H9 (cell line): ENCODE data around the gene CMSS1. TPM values are rescaled to one million over a fixed set of nuclear protein-coding genes. Genes with fewer than 3 reads are reported as not detected.

Experiments used
- DNase-seq: peaks from one replicate; pipeline ENCODE4 v3.0.0-alpha.2; 2017
- H2AFZ ChIP-seq: one replicate; pipeline ENCODE4 v1.6.1; 2013; ENCODE audit warnings: mild to moderate bottlenecking, low read length, control low read depth, moderate library complexity
- H2AK5ac ChIP-seq: 2 replicates; pipeline ENCODE4 v1.6.1; 2013; ENCODE audit warnings: low read length, control low read depth, mixed read lengths; ENCODE audit not compliant: insufficient read length
- H2BK120ac ChIP-seq: one replicate; pipeline ENCODE4 v1.6.1; 2013; ENCODE audit warnings: low read depth, mild to moderate bottlenecking, low read length, control low read depth, inconsistent platforms; ENCODE audit not compliant: poor library complexity, severe bottlenecking
- H2BK12ac ChIP-seq: 2 replicates; pipeline ENCODE4 v1.6.1; 2013; ENCODE audit warnings: low read length, control low read depth, mixed read lengths, low read depth; ENCODE audit not compliant: insufficient read length
- H2BK15ac ChIP-seq: 2 replicates; pipeline ENCODE4 v1.6.1; 2013; ENCODE audit warnings: low read depth, low read length, control low read depth
- H2BK20ac ChIP-seq: one replicate; pipeline ENCODE4 v1.6.1; 2013; ENCODE audit warnings: low read depth, mild to moderate bottlenecking, low read length, control low read depth, inconsistent platforms; ENCODE audit not compliant: poor library complexity, severe bottlenecking
- H2BK5ac ChIP-seq: 2 replicates; pipeline ENCODE4 v1.6.1; 2013; ENCODE audit warnings: low read length, control low read depth, mixed read lengths; ENCODE audit not compliant: insufficient read length
- H3K14ac ChIP-seq: 2 replicates; pipeline ENCODE4 v1.6.1; 2013; ENCODE audit warnings: low read length, control low read depth; ENCODE audit not compliant: insufficient read depth
- H3K18ac ChIP-seq: 2 replicates; pipeline ENCODE4 v1.6.1; 2013; ENCODE audit warnings: low read depth, mild to moderate bottlenecking, mixed read lengths, low read length, control low read depth; ENCODE audit not compliant: insufficient read length
- H3K23ac ChIP-seq: 2 replicates; pipeline ENCODE4 v1.6.1; 2013; ENCODE audit warnings: low read length, control low read depth, mixed read lengths, low read depth; ENCODE audit not compliant: insufficient read length
- H3K23me2 ChIP-seq: 2 replicates; pipeline ENCODE4 v1.6.1; 2013; ENCODE audit warnings: low read depth, mild to moderate bottlenecking, mixed read lengths, low read length, control low read depth; ENCODE audit not compliant: insufficient read length, poor library complexity, severe bottlenecking
- H3K27ac ChIP-seq: 2 replicates; pipeline ENCODE4 v1.5.1; 2013; ENCODE audit warnings: low read length, control low read depth, mixed read lengths, low read depth; ENCODE audit not compliant: insufficient read length
- H3K27me3 ChIP-seq: 2 replicates; pipeline ENCODE4 v1.6.1; 2013; ENCODE audit warnings: low read length, control low read depth, inconsistent platforms; ENCODE audit not compliant: insufficient read depth
- H3K4ac ChIP-seq: 2 replicates; pipeline ENCODE4 v1.6.1; 2013; ENCODE audit warnings: low read depth, mild to moderate bottlenecking, control low read depth, inconsistent platforms, low read length, moderate library complexity
- H3K4me1 ChIP-seq: 2 replicates; pipeline ENCODE4 v1.6.1; 2013; ENCODE audit warnings: low read length, control low read depth, inconsistent platforms; ENCODE audit not compliant: insufficient read depth
- H3K4me2 ChIP-seq: 2 replicates; pipeline ENCODE4 v1.6.1; 2013; ENCODE audit warnings: low read length, control low read depth, mixed read lengths; ENCODE audit not compliant: insufficient read length, insufficient read depth
- H3K56ac ChIP-seq: 2 replicates; pipeline ENCODE4 v1.6.1; 2013; ENCODE audit warnings: low read depth, mild to moderate bottlenecking, mixed read lengths, low read length, control low read depth; ENCODE audit not compliant: insufficient read length
- H3K79me1 ChIP-seq: 2 replicates; pipeline ENCODE4 v1.6.1; 2013; ENCODE audit warnings: low read depth, mild to moderate bottlenecking, moderate library complexity, low read length, control low read depth, inconsistent platforms; ENCODE audit not compliant: insufficient read depth, poor library complexity, severe bottlenecking
- H3K79me2 ChIP-seq: 2 replicates; pipeline ENCODE4 v1.6.1; 2013; ENCODE audit warnings: low read length, control low read depth, inconsistent platforms; ENCODE audit not compliant: insufficient read depth
- H3K9ac ChIP-seq: 2 replicates; pipeline ENCODE4 v1.6.1; 2013; ENCODE audit warnings: low read length, control low read depth, mixed read lengths; ENCODE audit not compliant: insufficient read length; ENCODE audit errors: extremely low read depth
- H3K9me3 ChIP-seq: one replicate; pipeline ENCODE4 v1.6.1; 2013; ENCODE audit warnings: low read depth, low read length, inconsistent platforms; ENCODE audit not compliant: control insufficient read depth
- H3T11ph ChIP-seq: one replicate; pipeline ENCODE4 v1.6.1; 2013; ENCODE audit warnings: mild to moderate bottlenecking, low read length, control low read depth, inconsistent platforms
- H4K20me1 ChIP-seq: one replicate; pipeline ENCODE4 v1.6.1; 2013; ENCODE audit not compliant: control insufficient read depth, insufficient read length, insufficient read depth
- H4K5ac ChIP-seq: 2 replicates; pipeline ENCODE4 v1.6.1; 2013; ENCODE audit warnings: low read depth, mild to moderate bottlenecking, mixed read lengths, low read length, control low read depth; ENCODE audit not compliant: insufficient read length
- H4K8ac ChIP-seq: replicated peaks from 2 replicates; pipeline ENCODE4 v1.6.1; 2013; ENCODE audit warnings: low read length, control low read depth, mixed read lengths, low read depth; ENCODE audit not compliant: insufficient read length
- H4K91ac ChIP-seq: 2 replicates; pipeline ENCODE4 v1.6.1; 2013; ENCODE audit warnings: low read depth, mild to moderate bottlenecking, moderate library complexity, mixed read lengths, low read length, control low read depth; ENCODE audit not compliant: insufficient read length
- H3K27ac Mint-ChIP-seq, 3 experiments: 2 replicates in 2 of 3; 3 replicates in 1 of 3; pipeline ENCODE4 v1.8.0; 2020 to 2021; ENCODE audit warnings: mixed read lengths in 3 of 3, mild to moderate bottlenecking in 1 of 3, moderate library complexity in 1 of 3
- H3K27me3 Mint-ChIP-seq: 2 replicates; pipeline ENCODE4 v1.8.0; 2021; ENCODE audit warnings: low read depth, mild to moderate bottlenecking, moderate library complexity, mixed read lengths
- H3K36me3 Mint-ChIP-seq, 3 experiments: 2 replicates in 2 of 3; 3 replicates in 1 of 3; pipeline ENCODE4 v1.8.0; 2020 to 2021; ENCODE audit warnings: low read depth in 3 of 3, mixed read lengths in 3 of 3; ENCODE audit not compliant: insufficient read depth in 1 of 3
- H3K4me1 Mint-ChIP-seq, 2 experiments: 2 replicates each; pipeline ENCODE4 v1.8.0; 2020; ENCODE audit warnings: mixed read lengths in 2 of 2
- H3K4me3 Mint-ChIP-seq, 2 experiments: 2 replicates in 1 of 2; 3 replicates in 1 of 2; pipeline ENCODE4 v1.8.0; 2020 to 2021; ENCODE audit warnings: mild to moderate bottlenecking in 2 of 2, mixed read lengths in 2 of 2, moderate library complexity in 1 of 2
- H3K9me3 Mint-ChIP-seq, 2 experiments: 2 replicates in 1 of 2; 3 replicates in 1 of 2; pipeline ENCODE4 v1.8.0; 2020; ENCODE audit warnings: mild to moderate bottlenecking in 2 of 2, mixed read lengths in 2 of 2, moderate library complexity in 1 of 2
- WGBS: extraction: QIAGEN DNeasy Blood & Tissue Kit; methylation state at CpG from one replicate; pipeline ENCODE4 v1.1.7; 2013; ENCODE audit warnings: missing lambda C conversion rate, low lambda C conversion rate, mixed read lengths; ENCODE audit not compliant: insufficient read length; ENCODE audit errors: extremely low coverage; 5-methylcytosine and 5-hydroxymethylcytosine counted together
- total RNA-seq: library from RNA; stranded (reverse); gene quantifications from 2 replicates; pipeline ENCODE4 v1.2.1, GENCODE V29; 2021
- TF ChIP-seq, protein P1 (sequence below): fragments of 200-600 bp; sonication (generic); conservative IDR thresholded peaks from 3 replicates; pipeline ENCODE4 v1.8.0; 2021; ENCODE audit warnings: antibody characterized with exemption, mild to moderate bottlenecking

CMSS1 gene
- total RNA-seq, 1 experiment from 2014 or later: 61.8 TPM

DNA sequence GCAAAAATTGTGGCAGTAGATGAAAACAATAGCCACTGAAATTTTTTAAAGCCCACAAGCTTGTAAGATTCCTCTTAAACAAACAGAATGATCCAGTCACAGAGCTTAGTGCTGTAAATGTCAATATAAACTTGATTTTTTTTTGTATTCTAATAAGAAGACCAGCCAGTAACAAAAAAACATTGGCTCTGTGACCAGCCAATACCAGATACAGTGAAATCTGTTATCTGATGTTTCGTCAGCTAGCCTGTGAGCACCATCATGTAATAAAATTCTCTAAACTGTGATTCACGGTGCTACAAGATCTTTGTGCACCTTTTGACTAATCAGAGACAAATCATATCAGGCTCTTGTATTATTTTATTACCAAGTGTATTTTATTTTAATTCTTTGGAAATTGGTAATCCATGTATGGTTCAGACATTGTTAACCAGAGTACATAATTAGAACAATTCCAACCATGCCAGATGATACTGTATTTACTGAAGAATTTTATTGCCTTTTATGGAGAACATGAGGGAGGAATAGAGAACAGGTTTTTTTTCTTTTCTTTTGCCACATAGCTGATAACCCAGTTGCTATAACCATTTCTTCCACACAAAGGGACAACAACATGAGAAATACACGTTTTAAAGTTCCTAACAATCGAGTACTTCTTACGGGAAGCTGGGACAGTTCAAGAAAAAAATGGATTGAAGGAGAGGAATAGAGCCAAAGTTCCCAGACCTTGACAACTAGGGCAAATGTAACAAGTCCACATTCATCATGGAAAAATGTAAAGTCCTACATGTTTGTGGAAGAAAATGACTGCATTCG, 224.7 kb downstream of the CMSS1 start:
- Histone ChIP-seq H3K79me1 (no peaks in the 10 kb centered on the region), H3K9me3 (no peaks in the 10 kb centered on the region), H2BK12ac (no peak overlapping the region), H4K91ac (no peak overlapping the region), H4K8ac (no peak overlapping the region), H2AK5ac (no peak overlapping the region), H3K56ac (no peak overlapping the region), H3K9ac (no peak overlapping the region), H2BK15ac (no peak overlapping the region), H3K23ac (no peak overlapping the region), H2BK5ac (no peak overlapping the region), H2BK120ac (no peak overlapping the region), H4K5ac (no peak overlapping the region), H3K23me2 (no peaks in the 10 kb centered on the region), H3K27me3 (no peaks in the 10 kb centered on the region), H4K20me1 (no peaks in the 10 kb centered on the region), H3K4me2 (no peak overlapping the region), H3T11ph (no peak overlapping the region), H3K4me1 (peaks cover 2% of the 10 kb centered on the region; the same call in 1 of the 2 replicates), H3K14ac (no peak overlapping the region), H3K18ac (no peak overlapping the region), H3K79me2 (no peaks in the 10 kb centered on the region), H2AFZ (no peak overlapping the region), H2BK20ac (no peak overlapping the region), H3K27ac (no peak overlapping the region), H3K4ac (no peak overlapping the region)
- TF ChIP-seq, protein P1, sequence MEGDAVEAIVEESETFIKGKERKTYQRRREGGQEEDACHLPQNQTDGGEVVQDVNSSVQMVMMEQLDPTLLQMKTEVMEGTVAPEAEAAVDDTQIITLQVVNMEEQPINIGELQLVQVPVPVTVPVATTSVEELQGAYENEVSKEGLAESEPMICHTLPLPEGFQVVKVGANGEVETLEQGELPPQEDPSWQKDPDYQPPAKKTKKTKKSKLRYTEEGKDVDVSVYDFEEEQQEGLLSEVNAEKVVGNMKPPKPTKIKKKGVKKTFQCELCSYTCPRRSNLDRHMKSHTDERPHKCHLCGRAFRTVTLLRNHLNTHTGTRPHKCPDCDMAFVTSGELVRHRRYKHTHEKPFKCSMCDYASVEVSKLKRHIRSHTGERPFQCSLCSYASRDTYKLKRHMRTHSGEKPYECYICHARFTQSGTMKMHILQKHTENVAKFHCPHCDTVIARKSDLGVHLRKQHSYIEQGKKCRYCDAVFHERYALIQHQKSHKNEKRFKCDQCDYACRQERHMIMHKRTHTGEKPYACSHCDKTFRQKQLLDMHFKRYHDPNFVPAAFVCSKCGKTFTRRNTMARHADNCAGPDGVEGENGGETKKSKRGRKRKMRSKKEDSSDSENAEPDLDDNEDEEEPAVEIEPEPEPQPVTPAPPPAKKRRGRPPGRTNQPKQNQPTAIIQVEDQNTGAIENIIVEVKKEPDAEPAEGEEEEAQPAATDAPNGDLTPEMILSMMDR: no peak
- H3K4me3 Mint-ChIP-seq: no peak overlapping the region
- no peak overlapping the region for H3K27ac Mint-ChIP-seq
- peaks cover 17 to 19% of the 10 kb centered on the region in 2 experiments for H3K4me1 Mint-ChIP-seq
- H3K27me3 Mint-ChIP-seq: no peaks in the 10 kb centered on the region
- no peaks in the 10 kb centered on the region for H3K36me3 Mint-ChIP-seq
- DNase-seq: no peak
- no CpG with 5 or more reads among the region's 6 CpGs for WGBS
- H3K9me3 Mint-ChIP-seq: no peaks in the 10 kb centered on the region
